Measurements from ENCODE around the gene BZW2.

DNA sequence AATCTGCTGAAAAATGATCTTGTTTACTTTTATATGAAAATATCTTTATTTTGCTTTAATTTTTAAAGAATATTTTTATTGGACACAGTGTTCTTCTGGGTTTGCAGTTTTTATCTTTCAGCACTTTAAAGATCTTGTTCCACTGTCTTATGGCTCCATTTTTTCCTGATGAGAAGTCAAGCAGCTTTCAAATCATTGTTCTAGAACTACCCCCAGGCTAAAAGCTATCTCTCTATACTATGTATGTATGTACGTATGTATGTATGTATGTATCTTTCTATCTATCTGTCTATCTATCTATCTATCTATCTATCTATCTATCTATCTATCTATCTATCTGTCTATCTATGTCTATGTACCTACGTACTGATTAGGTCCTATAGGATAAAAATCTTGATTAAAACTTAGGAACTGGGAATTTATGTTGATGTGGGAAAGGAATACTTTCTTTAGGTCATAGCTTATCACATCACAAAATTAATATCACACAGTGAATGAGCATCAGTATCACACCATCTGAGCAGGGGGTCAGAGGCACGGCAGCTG is 72.2 kb downstream of the BZW2 start:
- TF ChIP-seq, protein P1, sequence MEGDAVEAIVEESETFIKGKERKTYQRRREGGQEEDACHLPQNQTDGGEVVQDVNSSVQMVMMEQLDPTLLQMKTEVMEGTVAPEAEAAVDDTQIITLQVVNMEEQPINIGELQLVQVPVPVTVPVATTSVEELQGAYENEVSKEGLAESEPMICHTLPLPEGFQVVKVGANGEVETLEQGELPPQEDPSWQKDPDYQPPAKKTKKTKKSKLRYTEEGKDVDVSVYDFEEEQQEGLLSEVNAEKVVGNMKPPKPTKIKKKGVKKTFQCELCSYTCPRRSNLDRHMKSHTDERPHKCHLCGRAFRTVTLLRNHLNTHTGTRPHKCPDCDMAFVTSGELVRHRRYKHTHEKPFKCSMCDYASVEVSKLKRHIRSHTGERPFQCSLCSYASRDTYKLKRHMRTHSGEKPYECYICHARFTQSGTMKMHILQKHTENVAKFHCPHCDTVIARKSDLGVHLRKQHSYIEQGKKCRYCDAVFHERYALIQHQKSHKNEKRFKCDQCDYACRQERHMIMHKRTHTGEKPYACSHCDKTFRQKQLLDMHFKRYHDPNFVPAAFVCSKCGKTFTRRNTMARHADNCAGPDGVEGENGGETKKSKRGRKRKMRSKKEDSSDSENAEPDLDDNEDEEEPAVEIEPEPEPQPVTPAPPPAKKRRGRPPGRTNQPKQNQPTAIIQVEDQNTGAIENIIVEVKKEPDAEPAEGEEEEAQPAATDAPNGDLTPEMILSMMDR (conservative IDR thresholded peaks at IDR 0.05), result no peak
- TF ChIP-seq ZFX (IDR thresholded peaks at IDR 0.05), result no peak
